Measurements from ENCODE around the gene ZNF548.
"Not testable (repeated sequence)": the region's sequence is repeated elsewhere in the genome, so short reads cannot be mapped to it uniquely, and the experiment has no call there.

Gene ZNF548

DNA sequence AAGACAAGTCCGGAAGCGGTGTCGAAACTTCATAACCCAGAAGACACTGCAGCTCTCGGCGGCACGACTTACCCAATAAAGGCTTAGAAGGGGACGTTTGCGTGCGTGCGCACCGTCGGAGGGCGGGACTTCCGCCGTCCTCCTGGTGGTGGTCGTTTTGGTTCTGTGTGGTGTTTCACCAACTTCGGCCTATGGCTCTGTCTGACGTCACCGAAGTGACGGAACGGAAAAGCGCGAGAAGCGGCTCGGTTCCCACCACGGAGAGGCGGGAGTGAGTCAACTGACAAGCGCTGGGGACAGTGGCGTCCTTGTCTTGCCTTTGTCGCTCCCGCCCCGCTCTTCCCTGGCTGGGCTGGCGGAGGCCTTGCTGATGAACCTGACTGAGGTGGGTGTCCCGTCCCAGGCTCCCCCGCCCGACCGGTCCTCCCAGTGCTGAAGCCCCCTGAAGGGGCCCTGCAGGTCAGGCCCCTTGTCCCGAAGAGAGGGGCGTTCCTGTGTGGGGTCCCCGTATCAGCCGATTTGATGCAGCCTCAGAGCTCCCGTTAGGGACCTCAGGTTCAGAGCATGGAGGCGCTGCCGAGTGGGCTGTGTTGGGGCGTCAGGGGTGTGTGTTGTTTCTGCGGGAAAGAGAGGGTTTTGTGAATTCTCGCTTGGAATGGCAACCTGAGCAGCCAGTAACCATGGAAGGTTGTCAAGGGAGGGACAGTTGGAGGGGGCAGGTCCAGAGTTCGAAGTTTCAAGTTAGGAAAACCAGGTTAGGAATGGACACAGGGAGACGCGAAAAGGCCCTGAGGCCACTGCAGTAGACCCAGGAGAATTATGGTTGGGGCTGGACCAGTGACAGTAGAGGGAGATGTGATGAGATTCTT, at the start of gene ZNF548:
ZNF548 (plus strand) TSS at position 125 of the 869 bp plus-strand sequence; CDS start at position 371, 246 bp downstream.
- DNase-seq (ENCODE audit: low read depth in 2 of 2) = peak; percentile 95 to 98

DNA sequence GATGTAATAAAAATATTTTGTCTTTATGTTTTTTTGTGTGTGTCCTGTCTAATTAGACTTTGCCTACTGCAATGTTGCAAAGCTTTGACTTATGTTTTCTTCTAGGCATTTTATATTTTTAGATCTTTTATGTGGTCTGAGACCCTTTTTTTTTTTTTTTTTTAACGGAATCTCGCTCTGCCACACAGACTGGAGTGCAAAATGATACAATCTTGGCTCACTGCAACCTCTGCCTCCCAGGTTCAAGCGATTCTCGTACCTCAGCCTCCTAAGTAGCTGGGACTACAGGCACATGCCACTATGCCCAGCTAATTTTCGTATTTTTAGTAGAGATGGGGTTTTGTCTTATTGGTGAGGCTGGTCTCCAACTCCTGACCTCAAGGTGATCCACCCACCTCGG, 47.1 kb upstream of the ZNF548 start:
- DNase-seq (ENCODE audit: low read depth in 2 of 2) = no peak

DNA sequence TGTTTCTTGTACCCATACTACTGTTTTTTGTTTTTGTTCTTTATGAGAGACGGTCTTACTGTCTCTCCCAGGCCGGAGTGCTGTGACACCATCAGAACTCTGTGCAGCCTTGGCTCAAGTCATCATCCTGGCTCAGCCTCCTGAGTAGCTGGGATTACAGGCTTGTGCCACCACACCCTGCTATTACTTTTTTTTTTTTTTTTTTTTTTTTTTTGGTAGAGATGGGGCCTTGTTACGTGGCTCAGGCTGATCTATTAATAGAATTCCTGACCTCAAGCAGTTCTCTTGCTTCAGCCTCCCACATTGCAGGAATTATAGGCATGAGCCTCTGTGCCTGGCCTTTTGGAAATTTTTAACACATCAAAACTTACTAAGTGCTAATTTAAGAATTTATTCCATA, 41.5 kb upstream of the ZNF548 start:
- no peak for DNase-seq (ENCODE audit: low read depth in 2 of 2)

DNA sequence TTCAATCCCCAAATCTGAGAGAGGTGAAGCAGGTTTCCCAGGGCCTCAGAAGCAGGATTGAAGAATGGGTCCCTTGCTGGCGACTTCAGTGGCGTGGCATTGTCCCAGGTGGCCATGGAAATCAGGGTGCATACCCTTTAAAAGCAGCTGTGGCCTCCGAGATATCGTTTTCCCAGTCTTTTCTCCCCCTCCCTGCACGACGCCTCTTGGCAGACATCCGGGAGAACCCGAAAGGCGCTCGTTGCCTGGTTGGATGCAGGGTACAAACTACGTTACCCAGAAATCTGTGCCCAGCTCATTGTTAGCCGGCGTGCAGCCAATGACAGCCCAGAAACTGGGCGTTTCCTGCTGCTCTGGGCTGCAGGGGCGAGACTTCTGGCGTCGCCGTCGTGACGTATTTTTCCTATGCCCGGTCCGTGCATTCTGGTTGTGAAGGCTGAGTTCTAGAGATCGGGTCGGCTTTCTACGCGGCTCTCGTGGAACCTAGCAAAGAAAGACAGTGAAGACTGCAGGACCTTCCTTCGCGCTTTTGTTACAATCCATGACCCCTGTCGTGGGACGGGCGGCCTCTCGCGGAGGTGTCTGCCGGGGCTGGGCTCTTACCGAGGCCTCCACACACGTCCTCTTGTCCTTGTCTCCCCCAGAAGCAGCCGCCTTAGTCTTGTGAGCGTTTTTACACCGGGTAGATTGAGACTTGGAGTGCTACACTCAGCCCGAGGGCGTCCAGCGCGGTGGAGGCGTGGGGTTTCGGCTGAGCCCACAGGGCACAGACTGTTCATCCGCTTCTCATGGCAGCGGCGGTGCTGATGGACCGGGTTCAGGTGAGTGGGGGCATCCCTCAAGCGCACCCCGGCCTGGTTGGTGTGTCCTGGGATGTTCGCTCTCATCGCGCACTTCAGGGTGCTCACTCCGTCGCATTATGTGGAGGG, 38.5 kb upstream of the ZNF548 start, which contains the start of gene ZNF304:
ZNF304 (plus strand) TSS at position 395 of the 929 bp plus-strand sequence; CDS start at position 789, 394 bp downstream.
- DNase-seq (ENCODE audit: low read depth in 2 of 2) = peak; percentile 63 to 69

DNA sequence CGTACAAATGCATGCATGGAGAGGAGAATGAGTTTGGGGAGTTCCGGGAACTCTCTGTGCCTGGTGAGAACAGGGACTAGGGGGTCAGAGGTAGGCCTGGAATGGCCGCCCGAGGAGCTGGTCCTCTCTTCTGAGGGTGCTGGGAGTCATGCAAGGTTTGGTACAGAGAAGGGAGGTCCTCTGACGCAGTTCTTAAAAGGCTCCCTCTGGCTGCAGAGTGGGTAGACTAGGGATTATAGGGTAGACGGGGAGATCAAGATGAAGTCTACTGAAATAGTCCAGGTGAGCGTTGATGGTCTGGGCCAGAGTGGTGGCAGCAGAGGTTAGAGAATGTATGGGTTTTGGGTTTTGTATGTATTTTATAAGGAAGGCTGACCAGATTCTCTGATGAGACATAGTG, 37.8 kb upstream of the ZNF548 start:
- DNase-seq (ENCODE audit: low read depth in 2 of 2) = no peak

DNA sequence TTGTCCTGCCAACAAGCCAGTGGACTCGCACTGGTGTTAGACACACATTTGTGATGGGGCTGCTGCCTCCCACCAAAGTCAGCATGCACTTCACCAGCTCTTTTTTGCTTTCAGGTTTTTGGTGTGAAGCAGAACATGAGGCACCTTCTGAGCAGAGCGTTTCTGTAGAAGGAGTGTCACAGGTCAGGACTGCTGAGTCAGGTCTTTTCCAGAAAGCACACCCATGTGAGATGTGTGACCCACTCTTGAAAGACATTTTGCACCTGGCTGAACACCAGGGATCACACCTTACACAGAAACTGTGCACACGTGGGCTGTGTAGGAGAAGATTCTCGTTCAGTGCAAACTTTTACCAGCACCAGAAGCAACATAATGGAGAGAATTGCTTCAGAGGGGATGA, 33.7 kb upstream of the ZNF548 start:
- no peak for DNase-seq (ENCODE audit: low read depth in 2 of 2)

DNA sequence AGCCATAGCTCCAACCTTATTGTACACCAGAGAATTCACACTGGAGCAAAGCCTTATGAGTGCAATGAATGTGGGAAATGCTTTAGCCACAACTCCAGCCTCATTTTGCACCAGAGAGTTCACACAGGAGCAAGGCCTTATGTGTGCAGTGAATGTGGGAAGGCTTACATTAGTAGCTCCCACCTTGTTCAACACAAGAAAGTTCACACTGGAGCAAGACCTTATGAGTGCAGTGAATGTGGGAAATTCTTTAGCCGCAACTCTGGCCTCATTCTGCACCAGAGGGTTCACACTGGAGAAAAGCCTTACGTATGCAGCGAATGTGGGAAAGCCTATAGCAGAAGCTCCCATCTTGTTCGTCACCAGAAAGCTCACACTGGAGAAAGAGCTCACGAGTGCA, 32.2 kb upstream of the ZNF548 start:
- no peak for DNase-seq (ENCODE audit: low read depth in 2 of 2)

DNA sequence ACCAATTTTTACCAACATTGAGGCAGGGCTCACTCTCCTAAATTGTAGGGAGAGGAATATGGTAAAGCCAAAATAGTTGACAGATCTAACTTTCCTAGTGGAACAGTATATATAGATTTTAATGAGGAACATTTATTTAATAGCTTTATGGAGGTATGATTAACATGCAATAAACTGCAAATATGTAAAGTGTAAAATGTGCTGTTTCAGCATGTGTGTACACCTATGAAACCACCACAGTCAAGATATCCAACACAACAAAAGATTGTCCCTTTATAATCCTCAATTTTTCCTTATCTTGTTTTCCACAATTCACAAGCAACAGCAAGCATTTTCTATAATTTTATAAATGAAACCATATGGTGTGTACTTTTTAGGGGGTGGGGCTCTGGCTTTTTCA, 30.4 kb upstream of the ZNF548 start:
- no peak for DNase-seq (ENCODE audit: low read depth in 2 of 2)

DNA sequence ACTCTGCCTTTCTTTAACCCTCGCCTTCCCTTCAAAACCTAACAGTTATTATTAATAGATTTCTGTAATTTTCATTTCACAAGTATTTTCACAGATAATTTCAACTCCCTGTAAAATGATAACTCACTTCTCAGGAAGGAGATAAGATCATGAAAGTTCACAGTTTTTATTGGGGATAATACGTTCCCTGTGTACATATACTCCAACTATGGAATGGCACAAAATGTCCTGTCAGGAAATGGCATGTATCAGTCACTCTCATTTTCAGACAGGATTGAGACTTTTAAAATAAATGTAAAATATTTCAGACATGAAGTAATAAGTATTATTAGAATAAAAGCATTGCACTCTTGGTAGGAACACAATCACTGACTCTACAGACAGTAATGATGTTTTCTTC, 27.2 kb upstream of the ZNF548 start:
- no peak for DNase-seq (ENCODE audit: low read depth in 2 of 2)

DNA sequence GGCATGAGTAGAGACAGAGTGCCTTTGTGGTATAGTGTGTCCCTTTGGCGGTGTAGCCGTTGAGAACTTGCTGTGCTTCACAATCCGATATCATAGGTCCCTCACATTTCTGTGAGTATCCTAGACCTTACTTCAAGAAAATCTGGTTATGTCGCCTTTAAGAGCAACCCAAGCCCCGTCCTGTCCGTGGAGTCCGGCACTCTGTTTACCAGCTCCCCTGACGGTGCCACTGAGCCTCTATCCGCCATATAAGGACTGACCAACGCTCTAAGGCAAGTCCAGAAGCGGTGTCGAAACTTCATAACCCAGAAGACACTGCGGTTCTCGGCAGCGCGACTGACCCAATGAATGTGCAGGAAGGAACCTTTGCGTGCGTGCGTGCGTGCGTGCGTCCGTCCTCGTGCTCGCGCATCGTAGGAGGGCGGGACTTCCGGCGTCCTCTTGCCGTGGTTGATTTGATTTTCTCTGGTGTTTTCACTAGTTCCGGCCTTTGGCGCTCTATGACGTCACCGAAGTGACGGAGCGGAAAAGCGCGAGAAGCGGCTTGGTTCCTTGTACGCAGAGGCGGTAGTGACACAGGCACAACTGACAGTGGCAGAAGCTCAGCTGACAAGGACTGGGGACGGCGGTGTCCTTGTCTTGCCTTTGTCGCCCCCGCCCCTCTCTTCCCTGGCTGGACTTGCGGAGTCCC, 26.5 kb upstream of the ZNF548 start, which contains the start of the genes TRAPPC2B and ZNF547:
TRAPPC2B (plus strand) TSS at position 555 of the 691 bp plus-strand sequence. CDS start 1,283 bp downstream, outside the sequence.
ZNF547 (plus strand) TSS at position 555 of the 691 bp plus-strand sequence. CDS start 5,005 bp downstream, outside the sequence.
- peak; percentile 96 to 98 for DNase-seq (ENCODE audit: low read depth in 2 of 2)

DNA sequence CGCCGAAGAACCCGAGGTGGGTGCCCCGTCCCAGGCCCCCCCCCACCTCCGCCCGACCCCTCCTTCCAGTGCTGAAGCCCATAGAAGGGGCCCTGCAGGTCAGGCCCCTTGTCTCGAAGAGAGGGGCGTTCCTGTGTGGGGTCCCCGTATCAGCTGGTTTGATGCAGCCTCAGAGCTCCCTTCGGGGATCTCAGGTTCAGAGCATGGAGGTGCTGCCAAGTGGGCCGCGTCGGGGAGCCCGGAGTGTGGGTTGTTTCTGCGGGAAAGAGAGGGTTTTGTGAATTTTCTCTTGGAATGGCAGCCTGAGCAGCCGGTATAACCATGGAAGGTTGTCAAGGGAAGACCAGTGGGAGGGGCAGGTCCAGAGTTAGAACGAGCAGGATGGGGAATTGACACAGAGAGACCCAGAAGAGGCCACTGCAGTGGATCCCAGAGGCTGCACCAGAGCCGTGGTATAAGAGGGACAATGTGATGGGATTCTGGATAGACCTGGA, 25.9 kb upstream of the ZNF548 start:
- DNase-seq (ENCODE audit: low read depth in 2 of 2) = no peak

DNA sequence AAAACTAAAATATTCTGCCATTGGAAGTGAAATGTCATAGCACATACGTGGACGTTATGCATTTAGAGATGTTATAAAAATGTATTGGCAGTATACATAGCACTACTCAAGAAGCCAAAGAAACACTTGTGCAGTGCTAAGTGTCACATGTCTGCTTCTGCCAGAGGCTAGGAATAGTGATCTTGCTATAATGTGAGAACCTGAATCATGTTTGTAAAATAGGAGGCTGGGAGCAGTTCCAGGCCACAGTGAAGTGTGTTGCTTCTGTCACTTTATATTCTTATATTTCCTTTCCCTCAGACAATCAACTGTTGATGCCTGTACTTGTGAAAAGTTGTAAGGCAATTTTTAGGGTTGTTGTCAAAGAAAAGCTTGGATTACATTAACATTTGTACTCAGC, 22.9 kb upstream of the ZNF548 start:
- DNase-seq (ENCODE audit: low read depth in 2 of 2) = no peak

DNA sequence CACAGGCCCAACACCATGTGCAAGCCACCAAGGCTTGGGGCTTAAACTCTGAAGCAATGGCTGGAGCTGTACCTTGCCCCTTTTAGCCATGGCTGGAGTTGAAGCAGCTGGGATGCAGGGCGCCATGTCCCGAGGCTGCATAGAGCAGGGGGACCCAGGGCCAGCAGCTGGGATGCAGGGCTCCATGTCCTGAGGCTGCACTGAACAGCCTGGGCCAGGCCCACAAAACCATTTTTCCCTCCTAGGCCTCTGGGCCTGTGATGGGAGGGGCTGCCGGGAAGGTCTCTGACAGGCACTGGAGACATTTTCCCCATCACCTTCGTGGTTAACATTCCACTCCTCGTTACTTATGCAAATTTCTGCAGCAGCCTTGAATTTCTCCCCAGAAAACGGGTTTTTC, 15.5 kb upstream of the ZNF548 start:
- no peak for DNase-seq (ENCODE audit: low read depth in 2 of 2)

DNA sequence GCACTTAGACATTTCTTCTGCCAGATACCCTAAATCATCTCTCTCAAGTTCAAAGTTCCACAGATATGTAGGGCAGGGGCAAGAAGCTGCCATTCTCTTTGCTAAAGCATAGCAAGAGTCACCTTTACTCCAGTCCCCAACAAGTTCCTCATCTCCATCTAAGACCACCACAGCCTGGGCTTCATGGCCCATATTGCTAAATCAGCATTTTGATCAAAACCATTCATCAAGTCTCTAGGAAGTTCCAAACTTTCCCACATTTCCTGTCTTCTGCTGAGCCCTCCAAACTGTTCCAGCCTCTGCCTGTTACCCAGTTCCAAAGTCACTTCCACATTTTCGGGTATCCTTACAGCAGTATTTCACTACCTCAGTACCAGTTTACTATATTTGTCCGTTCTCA, 15.0 kb upstream of the ZNF548 start:
- DNase-seq (ENCODE audit: low read depth in 2 of 2) = not testable (repeated sequence)

DNA sequence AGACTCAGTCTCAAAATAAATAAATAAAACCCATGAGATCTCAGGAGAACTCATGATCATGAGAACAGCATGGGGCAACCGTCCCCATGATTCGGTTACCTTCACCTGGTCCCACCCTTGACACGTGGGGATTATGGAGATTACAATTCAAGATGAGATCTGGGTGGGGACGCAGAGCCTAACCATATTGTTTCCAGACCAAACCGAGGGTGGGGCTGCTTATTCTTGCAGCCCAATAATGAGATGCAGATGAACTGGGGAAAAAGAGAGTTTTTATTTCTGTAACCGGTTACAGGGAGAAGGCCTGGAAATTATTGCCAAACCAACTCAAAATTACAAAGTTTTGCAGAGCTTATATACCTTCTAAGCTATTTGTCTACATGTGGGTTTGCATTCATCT, 13.5 kb upstream of the ZNF548 start:
- no peak for DNase-seq (ENCODE audit: low read depth in 2 of 2)

DNA sequence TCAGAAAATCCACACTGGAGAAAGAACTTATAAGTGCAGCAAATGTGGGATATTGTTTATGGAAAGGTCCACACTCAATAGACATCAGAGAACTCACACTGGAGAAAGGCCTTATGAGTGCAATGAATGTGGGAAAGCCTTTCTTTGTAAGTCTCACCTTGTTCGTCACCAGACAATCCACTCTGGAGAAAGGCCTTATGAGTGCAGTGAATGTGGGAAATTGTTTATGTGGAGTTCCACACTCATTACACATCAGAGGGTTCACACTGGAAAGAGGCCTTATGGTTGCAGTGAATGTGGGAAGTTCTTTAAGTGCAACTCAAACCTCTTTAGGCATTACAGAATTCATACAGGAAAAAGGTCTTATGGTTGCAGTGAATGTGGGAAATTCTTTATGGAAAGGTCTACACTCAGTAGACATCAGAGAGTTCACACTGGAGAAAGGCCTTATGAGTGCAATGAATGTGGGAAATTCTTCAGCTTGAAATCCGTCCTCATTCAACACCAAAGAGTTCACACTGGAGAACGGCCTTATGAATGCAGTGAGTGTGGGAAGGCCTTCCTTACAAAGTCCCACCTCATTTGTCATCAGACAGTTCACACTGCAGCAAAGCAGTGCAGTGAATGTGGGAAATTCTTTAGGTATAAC, 12.0 kb upstream of the ZNF548 start:
- no peak for DNase-seq (ENCODE audit: low read depth in 2 of 2)

DNA sequence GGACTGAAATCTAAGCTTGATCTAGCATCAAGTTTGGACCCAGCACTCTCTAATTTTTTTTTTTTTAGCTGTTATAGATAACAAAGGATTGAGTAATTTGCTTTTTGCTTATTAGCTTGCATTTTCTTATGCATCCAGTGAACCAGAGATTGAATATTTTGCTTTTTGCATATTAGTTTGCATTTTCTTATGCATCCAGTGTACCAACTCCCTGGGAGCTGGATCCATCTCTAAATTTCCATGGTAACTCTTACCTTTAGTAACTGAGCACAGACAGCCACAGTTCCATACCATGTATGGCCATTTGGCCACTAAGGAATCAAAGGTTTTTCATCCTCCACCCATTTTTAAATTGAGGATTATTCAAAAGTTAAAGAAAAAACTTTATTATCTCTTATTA, 8.7 kb upstream of the ZNF548 start:
- DNase-seq (ENCODE audit: low read depth in 2 of 2) = no peak

DNA sequence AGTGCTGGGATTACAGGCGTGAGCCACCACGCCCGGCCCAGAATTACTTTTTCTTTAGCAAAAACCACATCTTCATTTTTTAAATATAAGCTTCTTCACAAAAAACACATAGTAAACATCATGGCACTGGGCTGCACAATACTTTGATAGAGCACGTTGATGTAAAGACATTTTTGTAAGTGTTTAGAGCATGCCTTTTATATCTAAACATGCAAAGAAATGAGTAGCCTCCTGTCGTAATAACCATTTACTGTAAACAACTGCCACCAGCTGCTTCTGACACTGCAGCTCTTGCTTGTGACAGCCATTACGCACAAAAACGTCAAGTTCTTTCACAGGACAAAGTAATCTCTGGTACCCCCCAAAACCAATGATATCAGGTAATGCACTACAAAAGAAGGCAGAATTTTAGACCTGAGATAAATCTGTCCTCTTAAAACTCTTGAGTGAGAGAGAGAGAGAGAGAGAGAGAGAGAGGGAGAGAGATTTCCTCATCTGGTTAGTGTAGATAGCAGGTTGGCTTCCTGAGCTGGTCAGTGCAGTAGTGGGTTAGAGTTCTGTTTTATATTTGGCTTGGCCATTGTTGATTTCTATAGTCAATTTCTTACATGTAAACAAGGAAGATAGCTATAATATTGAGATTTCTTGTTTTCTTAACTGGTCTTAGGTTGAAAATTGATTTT, 6.7 kb upstream of the ZNF548 start:
- no peak for DNase-seq (ENCODE audit: low read depth in 2 of 2)

DNA sequence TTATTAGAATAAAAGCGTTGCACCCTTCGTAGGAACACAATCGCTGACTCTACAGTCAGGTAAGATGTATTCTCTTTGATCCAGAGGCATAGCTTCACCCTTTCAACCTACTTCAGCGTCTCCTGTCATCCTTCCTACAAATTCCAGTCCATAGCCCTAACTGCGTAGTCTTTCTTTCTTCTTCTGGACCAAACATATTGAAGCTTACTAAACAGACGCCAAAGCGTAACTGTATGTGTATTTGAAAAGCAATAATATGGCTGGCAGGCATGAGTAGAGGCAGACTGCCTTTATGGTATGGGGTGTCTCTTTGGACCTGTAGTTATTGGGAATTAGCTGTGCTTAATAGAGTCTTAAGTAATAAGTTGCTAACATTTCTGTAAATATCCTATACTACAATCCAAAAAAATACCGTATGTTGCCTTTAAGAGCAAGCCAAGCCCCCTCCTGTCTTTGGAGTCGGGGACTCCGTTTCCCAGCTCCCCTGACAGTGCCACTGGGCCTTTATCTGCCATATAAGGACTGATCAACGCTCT, 392 bp upstream of the ZNF548 start:
- DNase-seq (ENCODE audit: low read depth in 2 of 2) = no peak

DNA sequence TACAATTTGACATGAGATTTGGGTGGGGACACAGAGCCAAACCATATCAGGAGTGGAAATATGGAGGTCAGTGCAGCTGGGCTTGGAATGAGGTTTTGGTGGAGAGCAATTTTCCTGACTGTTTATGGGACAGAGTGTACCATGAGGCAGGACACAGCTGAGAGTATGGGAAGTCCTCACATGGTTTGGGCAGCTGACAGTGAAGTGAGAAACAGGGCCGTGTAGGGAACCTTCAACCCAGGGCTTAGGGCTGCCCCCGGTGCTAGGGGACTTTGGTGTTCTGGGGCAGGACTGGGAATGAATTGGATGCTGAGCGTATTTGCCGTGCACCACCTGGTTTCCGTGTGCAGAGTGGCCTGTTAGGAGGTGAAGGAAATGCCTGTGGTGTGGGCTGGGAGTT, 6.1 kb downstream of the ZNF548 start:
- no peak for DNase-seq (ENCODE audit: low read depth in 2 of 2)

Measured in stimulated activated CD8-positive, alpha-beta memory T cell treated with anti-CD3 and anti-CD28 coated beads, Interleukin-2, amount 100 ng/mL, for 1 hour (primary cell).